Suppressor macrophage (primary cell): ENCODE data around the gene ARRB1.
A peak's percentile ranks its signal among the peaks of the same experiment; 100 is the strongest.

Experiments
- DNase-seq, 4 experiments: peaks; one replicate each; pipeline ENCODE4 v3.0.0-alpha.2; 2020 to 2022

The ARRB1 gene

DNA sequence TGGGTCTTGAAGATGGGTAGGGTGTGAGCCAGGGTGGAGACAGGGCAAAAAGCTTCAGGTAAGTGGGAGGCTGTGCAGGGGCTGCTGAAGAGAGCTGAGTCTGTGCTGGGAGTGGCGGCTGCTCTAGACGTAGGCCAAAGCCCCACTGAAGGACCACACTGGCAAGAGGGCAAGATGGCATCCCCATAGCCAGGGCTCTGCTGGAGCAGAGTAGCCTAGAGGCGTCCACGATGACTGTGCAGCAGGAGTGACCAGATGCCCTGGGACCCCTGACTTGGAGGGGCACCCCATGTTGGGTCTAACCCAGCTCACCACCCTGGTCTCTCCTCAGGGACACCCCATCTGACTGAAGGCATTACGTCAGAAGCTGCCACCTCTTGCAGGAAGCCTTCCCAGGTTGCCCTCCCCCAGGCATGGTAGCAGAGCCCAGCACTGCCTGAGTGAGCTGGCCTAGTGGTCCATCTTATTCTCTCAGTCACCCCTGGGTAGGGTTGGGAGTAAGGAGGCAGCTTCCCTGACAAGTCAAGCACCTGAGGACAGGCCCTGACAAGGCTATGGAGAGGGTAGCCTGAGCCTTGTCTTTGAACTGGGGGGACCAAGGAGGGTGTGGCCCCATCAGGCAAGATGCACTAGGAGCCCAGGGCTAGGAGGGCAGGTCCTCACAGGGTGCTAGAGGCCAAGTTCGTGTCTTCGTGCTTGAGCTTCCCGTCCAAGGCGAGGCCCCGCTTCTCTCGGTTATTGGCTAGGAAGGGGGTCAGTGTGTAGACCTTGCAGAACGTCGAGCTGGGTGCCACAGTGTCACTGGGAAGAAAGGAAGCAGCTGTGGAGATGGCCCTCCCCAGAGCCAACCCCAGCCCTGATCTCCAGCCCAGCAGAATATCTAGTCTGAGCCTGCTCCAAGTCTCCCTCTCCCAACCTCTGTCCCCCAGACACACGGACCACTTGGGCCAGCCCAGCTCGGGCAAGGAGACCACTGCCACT lies 77.8 kb downstream of the ARRB1 start:
- no peak for DNase-seq

DNA sequence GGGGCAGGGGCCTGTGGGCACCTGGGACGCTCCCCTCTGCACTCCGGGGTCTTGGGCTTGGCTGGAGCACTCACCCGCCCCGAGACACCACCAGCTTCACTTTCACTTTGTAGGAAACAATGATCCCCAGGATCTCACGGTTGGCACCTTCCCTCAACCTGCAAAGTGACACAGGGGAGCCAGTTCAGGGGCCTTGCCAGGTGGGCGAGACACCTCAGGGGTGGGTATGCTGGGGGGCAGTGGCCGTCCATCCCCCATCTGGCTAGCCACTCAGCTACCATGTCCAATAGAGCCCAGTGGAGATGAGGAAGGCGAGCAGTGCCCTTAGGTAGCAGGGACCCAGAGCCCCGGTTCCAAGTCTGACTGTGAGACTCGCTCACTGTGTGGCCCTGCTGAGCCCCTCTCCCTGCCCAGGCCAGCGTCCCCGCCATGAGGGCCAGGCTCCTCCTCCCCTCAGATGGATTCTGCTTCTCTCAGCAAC lies 78.6 kb downstream of the ARRB1 start:
- no peak for DNase-seq

DNA sequence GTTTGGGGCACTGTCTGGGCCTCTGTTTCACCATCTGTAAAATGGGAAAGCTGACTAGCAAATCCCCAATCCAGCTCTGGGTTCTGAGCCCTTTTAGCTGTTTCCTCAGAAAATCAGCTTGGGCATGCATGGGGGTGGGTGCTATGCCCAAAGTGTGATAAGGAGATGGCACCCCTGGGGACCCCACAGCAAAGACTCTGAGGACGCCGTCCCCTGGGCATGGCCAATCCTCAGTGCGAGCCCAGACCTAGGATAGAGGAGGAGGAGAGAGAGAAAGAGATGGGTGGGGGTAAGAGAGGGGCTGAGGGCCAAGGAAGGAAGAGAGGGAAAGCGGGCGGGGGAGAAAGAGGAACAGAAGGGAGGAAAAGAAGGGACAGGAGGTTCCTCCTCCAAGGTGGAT lies 79.1 kb downstream of the ARRB1 start:
- DNase-seq, result no peak

DNA sequence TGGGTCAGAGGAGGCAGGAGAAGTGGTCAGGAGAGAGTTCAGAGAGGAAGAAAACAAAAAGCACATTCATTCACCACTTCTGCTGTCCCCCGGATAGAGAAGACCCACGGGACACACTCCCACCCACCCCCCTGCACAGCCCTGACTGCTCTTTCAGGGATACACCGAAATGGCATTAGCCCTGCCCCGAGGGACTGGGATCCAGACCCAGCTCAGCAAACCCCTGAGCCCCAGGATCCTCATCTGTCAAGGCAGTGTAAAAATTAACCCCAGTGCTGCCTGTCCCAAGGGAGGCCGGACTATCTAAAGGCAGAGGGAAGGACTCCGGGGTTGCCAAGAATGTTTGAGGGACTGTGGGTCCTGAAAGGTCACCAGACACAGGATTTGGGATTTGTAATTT lies 79.7 kb downstream of the ARRB1 start:
- no peak for DNase-seq

DNA sequence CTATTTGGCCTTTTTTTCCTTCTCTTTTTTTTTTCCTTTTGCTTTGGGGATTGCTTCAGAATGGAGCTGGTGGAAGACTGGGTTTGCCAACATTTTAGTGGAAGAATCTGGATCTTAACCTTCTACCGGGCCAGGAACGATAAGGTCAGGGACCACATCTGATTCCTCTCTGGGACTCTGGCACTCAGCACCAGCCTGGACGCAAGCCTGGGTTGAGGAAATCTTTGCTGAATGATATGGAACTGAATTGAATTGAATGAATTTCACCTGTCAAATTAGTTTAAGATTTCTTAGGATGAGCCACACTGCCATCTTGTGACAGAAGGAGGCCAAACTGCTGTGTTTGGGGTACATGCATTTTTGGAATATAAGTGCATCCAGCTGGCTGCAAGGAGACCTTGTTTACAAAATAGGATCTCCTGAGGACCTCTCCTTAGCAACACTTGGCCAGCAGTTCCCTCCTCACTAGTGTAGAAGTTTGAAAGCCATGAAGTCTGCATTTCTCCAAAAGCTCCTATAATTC lies 80.5 kb downstream of the ARRB1 start:
- DNase-seq, result no peak

DNA sequence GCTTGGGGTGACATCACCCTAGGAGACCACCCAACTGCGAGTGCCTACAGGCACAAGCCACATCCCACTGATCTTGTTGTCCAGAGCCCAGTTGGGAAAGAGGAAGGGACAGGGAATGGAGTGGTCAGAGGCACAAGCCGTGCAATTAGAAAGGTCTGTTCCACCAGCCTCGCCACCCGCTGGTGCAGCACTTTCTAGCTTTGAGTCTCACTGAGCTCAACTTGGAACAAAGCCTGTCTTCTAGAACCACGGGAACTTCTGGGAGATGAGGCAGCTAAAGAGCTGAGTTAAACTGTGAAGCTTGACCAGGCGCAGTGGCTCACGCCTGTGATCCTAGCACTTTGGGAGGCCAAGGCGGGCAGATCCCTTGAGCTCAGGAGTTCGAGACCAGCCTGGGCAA lies 81.6 kb downstream of the ARRB1 start:
- DNase-seq, result no peak

DNA sequence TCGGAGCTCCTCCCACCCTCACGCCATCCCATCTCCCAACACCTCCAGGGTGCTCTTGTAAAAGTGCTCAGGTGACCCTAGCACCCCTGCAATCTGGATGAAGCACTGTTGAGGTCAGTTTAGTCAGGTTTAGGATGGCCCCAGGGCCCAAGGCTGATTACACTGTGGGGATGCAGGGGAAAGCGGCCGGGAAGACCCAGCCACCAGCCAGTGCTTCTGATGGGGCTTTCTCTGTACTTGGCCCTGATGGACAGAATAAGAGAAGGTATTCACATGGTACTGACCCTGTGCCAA lies 82.1 kb downstream of the ARRB1 start:
- DNase-seq, result no peak

DNA sequence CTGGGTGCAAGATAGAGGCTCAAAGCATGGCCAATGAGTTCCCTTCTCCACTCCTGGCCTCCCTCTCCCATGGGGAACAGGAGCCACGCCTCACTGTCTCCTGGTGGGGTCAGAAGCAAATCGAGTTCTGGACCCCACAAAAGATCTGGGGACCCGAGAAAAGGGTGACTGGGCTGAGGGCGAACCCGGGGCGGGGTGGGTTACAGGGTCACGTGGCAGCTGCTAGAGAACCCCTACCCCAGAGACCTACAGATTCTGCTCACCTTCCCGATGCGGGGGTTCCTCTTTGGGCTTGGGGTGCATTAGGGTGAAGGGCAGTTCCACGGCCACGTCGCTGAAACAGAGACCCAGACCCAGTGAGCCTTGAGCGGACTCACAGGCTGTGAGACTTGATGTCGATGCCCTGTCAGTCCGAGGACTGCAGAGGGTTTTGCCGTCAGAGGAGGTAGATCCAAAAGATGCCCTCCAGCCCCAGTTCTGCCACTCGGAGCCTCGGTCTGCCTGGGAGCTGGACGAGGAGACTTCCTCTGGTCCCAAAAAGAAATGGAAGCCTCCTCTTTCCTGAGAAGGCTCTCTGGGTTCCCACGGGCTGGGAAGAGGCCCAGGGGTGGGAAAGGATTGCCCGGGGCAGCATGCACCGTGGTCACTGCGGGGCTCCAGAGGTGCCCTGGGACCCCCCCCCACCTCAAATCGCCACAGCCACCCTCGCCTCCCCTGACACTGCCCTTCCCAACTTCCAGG lies 82.7 kb downstream of the ARRB1 start:
- no peak for DNase-seq

DNA sequence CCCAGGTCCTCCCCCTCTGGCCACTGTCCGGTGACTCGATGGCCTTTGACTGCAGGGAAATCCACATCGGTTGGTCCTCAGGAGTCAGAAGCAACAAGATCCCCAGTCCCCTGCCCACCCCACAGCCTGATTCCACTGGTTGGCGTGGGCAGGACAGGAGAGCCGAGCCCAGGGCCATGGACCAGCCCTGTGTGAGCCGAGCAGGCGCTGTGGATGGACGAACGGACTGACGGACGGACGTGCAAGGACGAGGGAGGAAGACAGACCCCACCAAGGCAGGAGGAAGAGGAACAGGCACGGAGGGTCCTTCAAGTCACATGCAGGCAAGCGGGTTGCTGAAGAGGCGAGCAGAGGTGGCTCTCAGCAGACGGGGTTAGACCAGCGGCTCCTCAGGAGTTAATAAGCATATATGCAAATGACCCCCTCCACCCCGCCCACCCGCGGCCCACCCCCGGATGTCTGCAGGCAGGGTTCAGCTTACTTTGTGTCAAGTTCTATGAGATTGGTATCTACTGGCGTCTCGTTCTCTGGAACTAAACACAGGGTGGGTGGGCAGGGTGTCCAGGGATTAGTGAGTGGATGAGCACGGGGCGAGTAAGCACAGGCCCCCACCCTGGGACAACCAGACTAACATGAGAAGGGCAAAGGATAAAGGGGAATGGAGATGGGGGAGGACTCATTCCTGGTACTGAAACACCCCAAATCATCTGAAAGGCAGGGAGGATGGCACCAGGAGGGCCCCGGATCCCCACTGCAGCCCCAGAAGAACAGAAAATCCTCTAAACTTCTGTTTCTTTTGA lies 84.1 kb downstream of the ARRB1 start:
- no peak for DNase-seq

DNA sequence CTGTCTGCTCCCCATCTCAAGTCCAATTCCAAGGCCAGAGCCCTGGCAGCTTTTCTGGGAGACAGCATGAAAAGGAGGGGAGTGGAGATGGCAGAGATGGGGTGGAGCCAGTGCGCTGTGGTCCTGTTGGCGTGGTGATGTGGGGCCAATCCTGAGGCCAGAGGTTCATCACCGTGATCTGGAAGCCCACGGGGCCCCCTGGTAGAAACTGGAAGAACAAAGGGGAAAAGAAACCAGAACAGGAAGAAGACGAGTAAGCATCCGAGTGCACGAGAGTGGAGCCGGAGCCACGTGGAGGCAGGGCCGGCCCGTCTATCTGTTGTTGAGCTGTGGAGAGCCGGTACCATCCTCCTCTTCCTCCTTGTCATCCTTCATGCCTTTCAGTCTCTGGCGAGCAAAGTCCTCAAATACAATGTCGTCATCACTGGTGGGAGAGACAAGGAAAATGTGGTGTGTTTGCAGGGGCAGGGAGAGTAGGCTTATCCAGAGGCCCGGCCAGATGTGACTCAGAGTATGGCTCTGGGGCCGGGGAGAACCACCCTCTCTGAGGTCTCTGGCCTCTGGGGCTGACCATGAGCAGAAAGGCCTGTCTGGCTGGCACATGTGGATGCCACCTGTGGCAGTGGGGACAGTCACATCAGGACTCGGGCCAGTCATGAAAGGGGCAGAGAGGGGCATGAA lies 85.5 kb downstream of the ARRB1 start:
- DNase-seq, result peak; percentile 23 to 63 (median 54)

DNA sequence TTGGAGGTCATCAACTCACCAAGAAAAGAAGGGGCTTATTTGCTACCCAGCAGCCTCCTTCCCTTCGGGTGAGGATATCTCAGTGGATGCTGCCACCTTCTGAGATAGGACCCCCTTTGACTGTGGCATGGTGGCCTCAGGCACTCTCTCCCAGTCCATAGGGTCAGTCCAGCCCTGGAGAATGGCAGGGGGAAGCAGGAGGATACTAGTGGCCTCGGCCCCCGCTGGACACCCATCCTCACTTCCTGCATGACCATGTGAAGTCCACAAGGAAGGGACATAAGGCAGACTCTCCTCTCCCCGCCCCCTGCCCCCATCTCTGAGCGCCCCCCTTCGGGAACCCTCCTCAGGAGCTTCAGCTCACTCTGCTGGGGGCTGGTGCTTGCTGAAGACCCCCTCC lies 86.5 kb downstream of the ARRB1 start:
- no peak for DNase-seq

DNA sequence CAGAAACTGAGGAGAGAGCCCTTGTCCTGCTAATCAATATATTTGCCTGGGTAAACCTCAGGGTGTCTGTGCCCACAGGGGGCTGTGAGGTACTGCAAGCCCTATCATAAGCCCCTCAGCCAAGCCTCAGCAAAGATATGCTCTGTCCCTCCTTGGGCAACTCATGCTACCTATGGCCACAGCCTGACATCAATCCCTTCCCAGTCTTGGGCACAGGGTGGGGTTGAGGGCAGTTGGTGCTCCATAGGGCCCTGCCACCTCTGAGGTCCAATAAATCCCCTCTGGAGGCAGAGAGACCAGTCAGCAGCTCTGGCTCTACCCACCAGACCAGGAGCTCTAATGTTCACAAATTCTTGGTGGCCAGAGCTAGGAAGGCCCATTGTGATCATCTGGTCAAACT lies 87.1 kb downstream of the ARRB1 start:
- no peak for DNase-seq

DNA sequence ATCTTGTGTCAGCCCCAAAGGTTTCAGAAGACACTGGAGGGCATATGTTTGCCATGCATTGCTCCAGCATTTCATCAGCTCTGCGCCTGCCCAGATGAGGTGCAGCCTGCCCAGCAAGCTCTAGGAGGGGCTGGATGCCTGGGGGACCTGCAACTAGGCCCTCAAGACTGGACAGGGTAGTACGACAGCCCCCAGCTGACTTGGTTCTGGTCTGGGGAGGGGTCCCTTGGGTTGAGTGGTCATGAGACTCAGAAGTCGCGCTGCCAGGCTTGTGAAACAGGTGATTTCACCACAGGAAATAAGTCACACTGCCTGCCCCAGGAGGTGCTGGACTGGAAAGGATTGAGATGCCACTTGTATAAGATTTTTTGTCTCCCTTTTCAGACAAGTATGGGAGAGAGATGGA lies 87.5 kb downstream of the ARRB1 start:
- DNase-seq, result peak in 3 of 4 experiments; percentile 43 to 56 (median 56)

DNA sequence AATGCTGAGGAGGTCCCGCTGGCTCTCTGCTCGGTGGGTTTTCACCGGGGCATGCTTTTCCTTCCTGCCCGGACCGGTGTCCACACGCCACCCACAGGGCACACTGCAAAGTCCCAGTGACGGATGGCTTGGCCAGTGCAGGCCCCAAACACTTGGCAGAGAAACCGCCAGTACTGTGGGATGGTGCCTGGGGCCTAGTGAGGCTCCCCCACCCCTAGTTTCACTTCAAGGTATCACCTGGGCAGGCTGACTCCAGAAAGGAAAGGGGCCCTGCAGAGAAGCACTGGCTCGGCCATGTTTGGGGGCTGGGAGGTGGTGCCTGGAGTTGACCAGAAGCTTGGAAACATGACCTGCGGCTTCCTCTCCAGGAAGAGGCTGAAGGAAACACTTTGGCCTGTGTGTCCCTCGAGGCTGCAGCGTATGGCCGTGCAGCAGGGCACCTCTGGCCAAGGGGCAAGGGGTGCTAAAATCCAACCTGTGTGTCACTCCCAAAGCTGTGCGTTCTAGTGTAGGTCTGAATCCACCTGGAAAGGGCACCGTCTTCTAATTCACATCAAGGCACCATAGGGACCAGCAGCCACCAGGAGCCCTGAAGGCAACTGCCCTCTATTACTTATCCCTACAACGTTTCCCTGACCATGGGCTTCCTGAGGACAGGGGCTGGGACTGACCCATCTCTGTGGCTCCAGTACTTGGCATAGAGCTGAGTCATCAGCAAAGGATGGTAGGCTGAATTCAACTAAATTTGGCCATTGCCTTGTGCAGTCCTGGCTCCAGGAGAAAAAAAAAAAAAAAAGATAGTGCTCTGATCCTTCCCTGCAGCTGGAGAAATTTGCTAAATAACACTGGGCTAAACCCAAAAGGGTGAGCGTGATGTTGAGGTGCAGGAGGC lies 88.3 kb downstream of the ARRB1 start:
- no peak for DNase-seq

DNA sequence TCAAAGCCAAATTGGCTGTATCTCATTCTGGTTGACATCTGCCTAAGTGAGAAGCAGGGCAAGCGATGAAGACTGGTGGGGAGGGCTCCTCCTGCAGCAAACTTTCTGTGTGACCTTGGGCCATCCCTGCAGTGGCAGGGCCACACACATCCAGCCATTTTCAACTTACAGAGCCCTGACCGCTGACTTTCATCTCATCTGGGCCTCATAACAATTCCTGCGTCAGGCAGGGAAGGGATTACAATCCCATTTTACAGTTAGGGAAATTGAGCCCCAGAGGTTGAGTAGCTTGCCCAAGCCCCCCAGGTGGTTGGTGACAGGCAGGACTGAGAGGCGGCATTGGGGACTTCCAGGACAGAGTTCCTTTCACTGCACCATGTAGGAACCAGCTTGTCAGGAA lies 89.0 kb downstream of the ARRB1 start:
- DNase-seq, result no peak

DNA sequence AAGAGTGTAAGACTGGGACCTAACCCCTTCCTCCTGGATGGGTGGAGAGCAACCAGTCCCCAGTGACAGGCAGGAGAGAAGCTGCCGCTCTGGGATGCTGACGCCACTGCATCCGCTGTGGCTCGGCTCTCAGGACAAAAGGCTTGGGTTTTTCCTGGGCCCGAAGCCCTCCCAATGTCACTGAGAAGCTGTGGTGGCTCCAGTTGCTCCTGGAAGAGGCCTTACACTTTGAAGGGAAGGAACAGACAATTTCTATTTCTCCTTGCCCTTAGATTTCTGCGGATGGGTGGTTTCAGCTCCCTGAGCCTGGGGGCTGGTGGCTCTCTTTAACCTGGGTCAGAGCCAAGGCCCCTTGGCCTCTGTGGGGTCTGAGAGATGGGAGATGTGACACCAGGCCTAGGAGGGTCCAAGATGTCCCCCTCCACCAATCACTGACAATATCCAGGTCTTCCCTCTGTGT lies 89.5 kb downstream of the ARRB1 start:
- DNase-seq, result no peak

DNA sequence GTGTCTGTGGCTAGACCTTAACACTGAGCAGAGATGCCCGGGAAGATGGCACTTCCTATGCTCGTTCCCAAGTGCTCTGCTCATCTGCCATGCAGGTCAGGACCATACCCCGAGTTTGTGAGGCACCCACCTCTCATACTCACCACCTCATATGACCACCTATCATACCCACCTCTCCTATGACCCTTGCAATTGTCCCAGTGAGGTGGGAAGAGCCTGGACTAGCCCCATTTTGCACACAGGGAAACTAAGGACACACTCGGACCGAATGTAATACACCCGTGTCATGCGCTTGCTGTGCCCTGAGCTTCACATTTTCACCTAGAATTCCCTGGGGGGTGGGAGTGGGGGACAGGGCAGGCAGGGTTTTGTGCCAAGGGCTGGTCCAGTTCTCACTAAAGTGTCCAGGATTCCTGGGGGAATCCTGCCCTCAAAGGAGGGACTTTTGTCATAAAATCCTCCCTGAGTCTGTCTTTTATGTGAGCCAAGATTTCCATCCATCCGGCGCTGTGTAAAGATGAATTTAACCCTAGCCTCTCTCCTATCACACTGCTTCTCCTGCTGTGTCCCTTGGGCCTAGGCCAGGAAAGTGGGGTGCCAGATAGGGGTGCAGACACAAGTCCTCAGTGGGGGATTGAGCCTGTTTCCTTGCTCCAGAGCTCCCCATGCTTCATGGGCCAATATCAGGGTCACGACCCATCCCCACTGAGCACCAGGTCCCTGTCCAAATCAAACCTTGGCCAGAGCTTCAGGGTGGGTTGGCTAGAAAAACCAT lies 90.9 kb downstream of the ARRB1 start:
- DNase-seq, result no peak

DNA sequence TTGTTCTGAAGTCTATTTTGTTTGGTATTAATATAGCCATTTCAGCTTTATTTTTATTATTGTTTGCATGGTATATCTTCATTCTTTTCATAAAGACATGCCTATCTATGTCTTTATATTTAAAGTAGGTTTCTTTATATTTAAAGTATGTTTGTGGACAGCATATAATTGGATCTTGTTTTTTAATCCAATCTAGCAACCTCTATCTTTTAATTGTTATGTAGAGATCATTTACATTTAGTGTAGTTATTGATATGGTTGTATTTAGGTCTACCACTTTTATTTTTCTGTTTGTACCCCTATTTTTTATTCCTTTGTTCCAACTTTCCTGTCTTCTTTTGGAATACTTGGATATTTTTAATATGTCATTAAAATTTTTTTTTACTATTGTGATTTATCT lies 97.1 kb downstream of the ARRB1 start:
- no peak for DNase-seq

DNA sequence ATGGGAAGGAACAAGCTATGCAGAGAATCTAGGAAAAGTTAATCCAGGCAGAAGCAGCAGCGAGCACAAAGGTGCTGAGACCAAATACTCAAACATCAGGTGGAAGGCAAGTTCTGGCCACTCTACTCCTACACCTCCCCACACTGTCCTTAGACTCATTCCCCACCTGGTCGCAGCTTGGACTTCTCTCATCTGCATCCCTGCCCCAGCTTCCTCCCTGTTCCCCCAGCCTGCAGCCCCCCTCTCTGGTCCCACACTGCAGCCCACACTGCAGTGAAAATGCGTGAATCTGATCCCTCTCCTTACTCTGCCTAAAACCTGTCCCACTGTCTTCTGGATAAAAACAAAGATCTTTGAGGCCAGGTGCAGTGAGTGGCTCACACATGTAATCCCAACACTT lies 101.8 kb downstream of the ARRB1 start:
- no peak for DNase-seq

DNA sequence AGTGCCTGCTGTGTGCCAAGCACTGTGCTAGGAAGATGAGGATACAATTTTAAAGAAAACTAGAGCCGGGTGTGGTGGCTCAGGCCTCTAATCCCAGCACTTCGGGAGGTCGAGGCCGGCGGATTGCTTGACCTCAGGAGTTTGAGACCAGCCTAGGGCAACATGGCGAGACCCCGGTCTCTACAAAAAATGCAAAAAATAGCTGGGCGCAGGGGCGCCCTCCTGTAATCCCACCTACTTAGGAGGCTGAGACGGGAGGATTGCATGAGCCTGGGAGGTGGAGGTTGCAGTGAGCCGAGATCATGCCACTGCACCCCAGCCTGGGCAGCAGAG lies 102.6 kb downstream of the ARRB1 start:
- DNase-seq, result no peak
